CD14-positive monocyte (primary cell): Measurements from ENCODE around the gene TRAPPC3L. TPM values are rescaled to one million over a fixed set of nuclear protein-coding genes. Genes with fewer than 3 reads are reported as not detected.
A peak's percentile ranks its signal among the peaks of the same experiment; 100 is the strongest.

Experiments
- DNase-seq, 3 donors: peaks; one replicate each; pipeline ENCODE4 v3.0.0-alpha.2; 2011 to 2022
- H2AFZ ChIP-seq: 2 replicates; pipeline ENCODE4 v1.6.0; 2012; ENCODE audit warnings: mild to moderate bottlenecking, low read depth, low read length, inconsistent platforms; ENCODE audit not compliant: insufficient read depth, poor library complexity, severe bottlenecking
- H3K27ac ChIP-seq, 2 donors: 1 replicate in 1 of 2; 2 replicates in 1 of 2; pipeline ENCODE4 v1.5.1; 2012 to 2013; ENCODE audit warnings: low read length in 2 of 2, control low read depth in 1 of 2, inconsistent platforms in 1 of 2, low read depth in 1 of 2, mild to moderate bottlenecking in 1 of 2
- H3K27me3 ChIP-seq, 2 donors: one replicate each; pipeline versions ENCODE4 v1.6.0 to v1.6.1; 2011 to 2013; ENCODE audit warnings: low read length in 2 of 2; ENCODE audit not compliant: control insufficient read depth in 2 of 2, insufficient read depth in 2 of 2
- H3K36me3 ChIP-seq, 2 donors: replicated peaks in 1 of 2; 1 replicate in 1 of 2; 2 replicates in 1 of 2; pipeline versions ENCODE4 v1.5.1 to v1.6.1; 2012 to 2013; ENCODE audit warnings: low read length in 2 of 2, control low read depth in 1 of 2, inconsistent platforms in 1 of 2, mild to moderate bottlenecking in 1 of 2; ENCODE audit not compliant: insufficient read depth in 2 of 2, control insufficient read depth in 1 of 2
- H3K4me1 ChIP-seq, 2 donors: 1 replicate in 1 of 2; 2 replicates in 1 of 2; pipeline versions ENCODE4 v1.5.1 to v1.6.1; 2012 to 2013; ENCODE audit warnings: low read length in 2 of 2, control low read depth in 1 of 2, inconsistent platforms in 1 of 2, mild to moderate bottlenecking in 1 of 2, moderate library complexity in 1 of 2; ENCODE audit not compliant: insufficient read depth in 2 of 2, control insufficient read depth in 1 of 2
- H3K4me2 ChIP-seq: replicated peaks from 2 replicates; pipeline ENCODE3; 2012; ENCODE audit warnings: low read length, moderate library complexity, mild to moderate bottlenecking; ENCODE audit not compliant: poor library complexity, severe bottlenecking; ENCODE audit errors: extremely low read depth
- H3K4me3 ChIP-seq, 3 experiments: fragments of 200-600 bp in 1 of 3; sonication (generic) in 1 of 3; replicated peaks in 1 of 3; 1 replicate in 2 of 3; 2 replicates in 1 of 3; pipeline ENCODE4 v1.5.1; 2011 to 2013; ENCODE audit warnings: low read length in 3 of 3, mild to moderate bottlenecking in 3 of 3, control low read depth in 2 of 3, low read depth in 2 of 3, inconsistent platforms in 1 of 3, moderate library complexity in 1 of 3
- H3K79me2 ChIP-seq: 2 replicates; pipeline ENCODE4 v1.6.0; 2012; ENCODE audit warnings: mild to moderate bottlenecking, control low read depth, inconsistent platforms, low read length, moderate library complexity; ENCODE audit not compliant: insufficient read depth
- H3K9ac ChIP-seq: 2 replicates; pipeline ENCODE4 v1.6.0; 2017; ENCODE audit warnings: low read length, mild to moderate bottlenecking; ENCODE audit not compliant: insufficient read depth, poor library complexity, severe bottlenecking
- H3K9me3 ChIP-seq, 2 donors: replicated peaks in 1 of 2; 1 replicate in 1 of 2; 2 replicates in 1 of 2; pipeline versions ENCODE4 v1.5.1 to v1.6.1; 2012 to 2013; ENCODE audit warnings: low read length in 2 of 2, control low read depth in 1 of 2; ENCODE audit not compliant: control insufficient read depth in 1 of 2, insufficient read depth in 1 of 2
- H4K20me1 ChIP-seq: 2 replicates; pipeline ENCODE4 v1.6.0; 2012; ENCODE audit warnings: mild to moderate bottlenecking, low read length, control low read depth, moderate library complexity; ENCODE audit not compliant: insufficient read depth
- H3K27ac Mint-ChIP-seq, 7 donors: one replicate each; pipeline ENCODE4 v1.8.0; 2020; ENCODE audit warnings: mild to moderate bottlenecking in 7 of 7, mixed read lengths in 7 of 7, moderate library complexity in 6 of 7, inconsistent platforms in 2 of 7
- H3K27me3 Mint-ChIP-seq, 3 donors: one replicate each; pipeline ENCODE4 v1.8.0; 2021 to 2022; ENCODE audit warnings: low read depth in 3 of 3, mild to moderate bottlenecking in 3 of 3, mixed read lengths in 3 of 3, moderate library complexity in 3 of 3, inconsistent platforms in 1 of 3
- H3K36me3 Mint-ChIP-seq, 2 donors: one replicate each; pipeline ENCODE4 v1.8.0; 2020; ENCODE audit warnings: mixed read lengths in 2 of 2, inconsistent platforms in 1 of 2, mild to moderate bottlenecking in 1 of 2
- H3K4me1 Mint-ChIP-seq: one replicate; pipeline ENCODE4 v1.8.0; 2020; ENCODE audit warnings: mild to moderate bottlenecking, mixed read lengths
- H3K4me3 Mint-ChIP-seq, 2 donors: one replicate each; pipeline ENCODE4 v1.8.0; 2020; ENCODE audit warnings: mild to moderate bottlenecking in 2 of 2, mixed read lengths in 2 of 2, moderate library complexity in 1 of 2
- H3K9me3 Mint-ChIP-seq, 7 donors: one replicate each; pipeline ENCODE4 v1.8.0; 2020 to 2022; ENCODE audit warnings: mixed read lengths in 7 of 7, mild to moderate bottlenecking in 6 of 7, moderate library complexity in 6 of 7, inconsistent platforms in 2 of 7
- CTCF ChIP-seq: fragments of 200-600 bp; IDR thresholded peaks from one replicate; pipeline ENCODE4 v1.8.0; 2022; ENCODE audit warnings: antibody characterized with exemption, mild to moderate bottlenecking
- WGBS: methylation state at CpG from one replicate; pipeline ENCODE4 v1.1.5; 2013; ENCODE audit warnings: missing lambda C conversion rate; ENCODE audit not compliant: insufficient coverage; 5-methylcytosine and 5-hydroxymethylcytosine counted together
- intact Hi-C, 2 donors: fragments of 100-400 bp; cut with micrococcal nuclease; formaldehyde crosslinking; loops; one replicate each; pipeline versions ENCODE4 v1.15.0 to v1.15.1; 2023
- polyA plus RNA-seq, 3 donors: library from polyadenylated mRNA; depleted of rRNA in 1 of 3; unstranded in 2 of 3; stranded (reverse) in 1 of 3; fragments of 300-500 nt in 2 of 3; fragments of >200 nt in 1 of 3; fragmentation: Illumina TruSeq in 2 of 3; gene quantifications; 1 replicate in 2 of 3; 2 replicates in 1 of 3; pipeline ENCODE4 v1.2.3, GENCODE V29; 2012 to 2021

The TRAPPC3L gene
- polyA plus RNA-seq, 3 donors, result 0.17 TPM; not detected in 2

- WGBS, result 20% methylated on average over 1 of the region's 5 CpGs
- Histone ChIP-seq H3K36me3 (no peaks in the 10 kb centered on the region), H3K4me2 (no peak overlapping the region), H3K79me2 (no peaks in the 10 kb centered on the region), H4K20me1 (no peaks in the 10 kb centered on the region), H3K9me3 (no peaks in the 10 kb centered on the region), H3K4me1 (no peaks in the 10 kb centered on the region), H3K4me3 (no peak overlapping the region), H3K27ac (no peak overlapping the region), H3K27me3 (no peaks in the 10 kb centered on the region), H2AFZ (no peak overlapping the region), H3K9ac (no peak overlapping the region)
- intact Hi-C loops, result no loop called here
- no peak for TF ChIP-seq CTCF
- Mint-ChIP-seq H3K27ac (peak overlapping the region in 1 of 7 donors; percentile 66), H3K4me1 (peaks cover 3% of the 10 kb centered on the region), H3K36me3 (no peaks in the 10 kb centered on the region), H3K4me3 (no peak overlapping the region), H3K9me3 (peaks cover 0 to 9% (median 2%) of the 10 kb centered on the region in 7 donors), H3K27me3 (peaks cover 0 to 1% (median 0%) of the 10 kb centered on the region in 3 donors)
- no peak for DNase-seq
These were observed 59.8 kb downstream of the TRAPPC3L start for GRCh38 chr6:116485559-116486184.

GRCh38 chr6:116483616-116484015 is 61.9 kb downstream of the TRAPPC3L start:
- no peaks in the 10 kb centered on the region for H4K20me1 ChIP-seq
- no peaks in the 10 kb centered on the region for H3K36me3 ChIP-seq
- no peak overlapping the region for H2AFZ ChIP-seq
- H3K27ac Mint-ChIP-seq, result no peak overlapping the region
- no peaks in the 10 kb centered on the region for H3K79me2 ChIP-seq
- H3K27ac ChIP-seq, result no peak overlapping the region
- WGBS, result 100% methylated on average over 1 of the region's 2 CpGs
- H3K4me1 ChIP-seq, result peaks cover 0 to 7% of the 10 kb centered on the region in 2 donors
- H3K9me3 Mint-ChIP-seq, result peaks cover 0 to 2% (median 0%) of the 10 kb centered on the region in 7 donors
- H3K27me3 Mint-ChIP-seq, result no peaks in the 10 kb centered on the region
- H3K9ac ChIP-seq, result no peak overlapping the region
- no peaks in the 10 kb centered on the region for H3K36me3 Mint-ChIP-seq
- H3K9me3 ChIP-seq, result no peaks in the 10 kb centered on the region
- no peak overlapping the region for H3K4me3 ChIP-seq
- no peak overlapping the region for H3K4me2 ChIP-seq
- no peaks in the 10 kb centered on the region for H3K27me3 ChIP-seq
- peaks cover 9% of the 10 kb centered on the region for H3K4me1 Mint-ChIP-seq
- DNase-seq, result no peak
- intact Hi-C loops, result no loop called here
- no peak for TF ChIP-seq CTCF
- no peak overlapping the region for H3K4me3 Mint-ChIP-seq
